ENCODE measurements around the gene TNFRSF21.

Gene TNFRSF21

GRCh38 chr6:47187113-47187512 is 122.6 kb downstream of the TNFRSF21 start:
- H3K4me2 ChIP-seq = no peak overlapping the region
- no peak overlapping the region for H3K4me3 ChIP-seq
- no peaks in the 10 kb centered on the region for H3K27me3 ChIP-seq
- H3K9ac ChIP-seq = no peak overlapping the region
- H3K36me3 ChIP-seq = no peaks in the 10 kb centered on the region
- H4K20me1 ChIP-seq = no peaks in the 10 kb centered on the region
- H3K9me3 ChIP-seq (replicated peaks in 1 of 11) = no peaks in the 10 kb centered on the region
- H3K4me1 ChIP-seq = no peaks in the 10 kb centered on the region
- no peak overlapping the region for H3K27ac ChIP-seq
- no peak for TF ChIP-seq Cebpa-rat (IDR thresholded peaks at IDR 0.05)

- no peak overlapping the region for H3K4me3 ChIP-seq
- H3K9ac ChIP-seq = no peak overlapping the region
- H3K4me2 ChIP-seq = no peak overlapping the region
- no peaks in the 10 kb centered on the region for H3K4me1 ChIP-seq
- H3K9me3 ChIP-seq (replicated peaks in 1 of 11) = peaks cover 0 to 8% (median 0%) of the 10 kb centered on the region in 11 experiments; a peak in 3 of 22 replicates
- no peaks in the 10 kb centered on the region for H4K20me1 ChIP-seq
- no peak for TF ChIP-seq Cebpa-rat (IDR thresholded peaks at IDR 0.05)
- no peak overlapping the region for H3K27ac ChIP-seq
- no peaks in the 10 kb centered on the region for H3K36me3 ChIP-seq
- no peaks in the 10 kb centered on the region for H3K27me3 ChIP-seq
Measured at GRCh38 chr6:47182291-47182957, 127.3 kb downstream of the TNFRSF21 start.

- Histone ChIP-seq H3K9me3 (replicated peaks in 1 of 11) (peaks cover 0 to 8% (median 0%) of the 10 kb centered on the region in 11 experiments; a peak in 3 of 22 replicates), H3K4me1 (no peaks in the 10 kb centered on the region), H3K9ac (no peak overlapping the region), H3K4me3 (no peak overlapping the region), H3K36me3 (no peaks in the 10 kb centered on the region), H4K20me1 (no peaks in the 10 kb centered on the region), H3K27me3 (no peaks in the 10 kb centered on the region), H3K4me2 (no peak overlapping the region), H3K27ac (no peak overlapping the region)
- TF ChIP-seq Cebpa-rat (IDR thresholded peaks at IDR 0.05) = no peak
Measured at GRCh38 chr6:47181681-47182080, 128.0 kb downstream of the TNFRSF21 start.

Measured in BLaER1 treated with 17β-estradiol and CSF1 and Interleukin-3, amounts not matched to agents 10 nM and 100 nM (cell line).